GM19463 (cell line): Measurements from ENCODE around the gene MAD1L1.
"Not testable (repeated sequence)": the region's sequence is repeated elsewhere in the genome, so short reads cannot be mapped to it uniquely, and the experiment has no call there.

ENCODE experiments used
- ATAC-seq: cut with Tn5 transposase; IDR thresholded peaks from one replicate; pipeline ENCODE4 v1.9.1; 2021; ENCODE audit warnings: mild to moderate bottlenecking, moderate library complexity; ENCODE audit not compliant: unreplicated experiment

The MAD1L1 gene

DNA sequence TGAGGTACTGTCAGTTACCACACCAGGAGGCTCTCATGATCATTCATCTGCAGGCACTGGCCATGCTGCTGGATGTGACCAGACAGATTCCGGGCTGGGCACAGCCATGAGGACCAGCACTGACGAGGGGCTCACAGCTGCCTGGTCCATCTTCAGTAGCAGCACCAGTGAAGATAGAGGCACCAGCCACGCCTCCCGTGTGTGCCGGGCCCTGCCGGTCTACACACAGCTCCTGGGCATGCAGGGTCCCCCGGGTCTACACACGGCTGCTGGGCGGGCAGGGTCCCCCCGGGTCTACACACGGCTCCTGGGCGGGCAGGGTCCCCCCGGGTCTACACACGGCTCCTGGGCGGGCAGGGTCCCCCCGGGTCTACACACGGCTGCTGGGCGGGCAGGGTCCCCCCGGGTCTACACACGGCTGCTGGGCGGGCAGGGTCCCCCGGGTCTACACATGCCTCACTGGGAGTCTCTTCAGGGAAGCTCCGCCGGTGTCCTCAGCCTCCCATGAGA is 236.8 kb downstream of the MAD1L1 start:
- not testable (repeated sequence) for ATAC-seq

DNA sequence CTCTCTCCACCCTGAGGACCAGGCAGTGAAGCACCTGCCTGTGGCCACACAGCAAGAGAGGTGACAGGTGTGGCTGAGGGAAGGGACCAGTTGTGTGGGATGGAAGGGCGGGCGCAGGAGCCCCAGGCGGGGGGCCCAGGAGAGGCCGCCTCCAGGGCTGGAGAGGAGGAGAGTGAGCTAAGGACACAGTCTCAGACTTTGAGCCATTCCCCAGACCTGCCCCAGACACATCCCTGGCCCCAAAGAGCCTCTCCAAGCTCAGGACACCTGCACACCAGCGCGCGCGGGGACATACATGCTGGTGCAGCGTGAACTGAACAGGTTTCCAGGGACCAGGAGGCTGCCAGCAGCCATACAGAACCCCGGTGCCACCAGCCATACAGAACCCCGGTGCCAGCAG is 237.3 kb downstream of the MAD1L1 start:
- ATAC-seq: no peak

DNA sequence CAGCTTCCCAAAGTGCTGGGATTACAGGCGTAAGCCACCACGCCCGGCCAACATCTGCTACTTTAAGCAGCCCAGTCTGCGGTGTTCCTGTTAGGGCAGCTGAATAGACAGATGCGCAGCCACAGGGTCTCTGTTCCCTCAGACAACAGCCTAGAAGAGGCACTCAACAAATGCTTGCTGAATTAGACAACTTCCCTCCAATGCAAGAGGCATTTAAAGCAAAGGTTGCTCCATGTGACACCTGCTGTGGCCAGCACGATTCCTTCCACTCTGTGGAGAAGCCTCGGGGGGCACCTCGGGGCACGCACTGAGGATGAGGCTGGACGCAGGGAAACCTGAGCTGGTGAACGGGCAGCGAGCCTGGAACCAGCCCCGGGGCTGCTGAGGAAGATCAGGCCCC is 237.8 kb downstream of the MAD1L1 start:
- no peak for ATAC-seq

DNA sequence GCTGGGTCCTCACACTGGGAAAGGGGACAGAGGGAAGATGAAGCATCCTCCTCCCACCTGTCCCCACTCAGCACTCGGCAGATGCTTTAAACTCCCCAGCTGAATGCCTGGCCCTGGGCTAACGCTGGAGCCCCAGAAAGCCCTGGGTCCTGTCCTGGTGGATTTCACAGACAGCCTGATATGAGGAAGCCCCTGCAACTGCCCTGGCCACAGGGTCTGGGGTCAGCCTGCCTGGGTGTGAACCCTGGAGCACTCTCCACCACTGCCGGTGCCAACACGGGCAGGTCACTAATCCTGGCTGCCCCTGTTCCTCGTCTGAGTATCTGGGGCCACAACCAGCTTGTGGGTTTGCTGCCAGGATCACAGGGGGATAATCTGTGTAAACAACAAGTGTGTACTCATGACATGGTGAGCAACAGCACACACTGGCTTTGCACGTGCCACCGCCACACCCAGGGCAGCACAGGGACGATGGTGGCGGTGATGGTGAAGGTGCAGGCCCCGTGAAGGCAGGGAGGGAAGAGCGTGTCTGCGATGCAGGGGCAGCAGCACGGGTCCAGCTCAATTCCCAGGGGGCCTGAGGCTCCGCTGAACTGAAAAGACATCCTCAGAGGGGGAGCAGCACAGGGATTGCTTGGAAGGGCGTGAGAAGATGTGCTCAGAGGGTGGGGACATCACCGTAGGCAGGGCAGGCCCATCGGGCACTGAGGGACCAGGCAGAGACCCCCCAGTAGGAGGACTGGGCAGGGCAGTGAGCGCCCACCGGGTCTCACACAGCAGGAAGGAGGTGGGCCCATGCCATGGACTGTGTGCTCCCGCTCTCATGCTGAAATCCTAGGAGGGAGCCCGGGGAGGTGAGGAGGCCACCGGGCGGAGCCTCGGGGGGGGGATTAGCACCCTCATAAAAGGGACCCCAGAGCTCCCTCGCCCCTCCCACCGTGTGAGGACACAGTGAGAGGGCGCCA is 238.7 kb downstream of the MAD1L1 start:
- ATAC-seq: no peak

DNA sequence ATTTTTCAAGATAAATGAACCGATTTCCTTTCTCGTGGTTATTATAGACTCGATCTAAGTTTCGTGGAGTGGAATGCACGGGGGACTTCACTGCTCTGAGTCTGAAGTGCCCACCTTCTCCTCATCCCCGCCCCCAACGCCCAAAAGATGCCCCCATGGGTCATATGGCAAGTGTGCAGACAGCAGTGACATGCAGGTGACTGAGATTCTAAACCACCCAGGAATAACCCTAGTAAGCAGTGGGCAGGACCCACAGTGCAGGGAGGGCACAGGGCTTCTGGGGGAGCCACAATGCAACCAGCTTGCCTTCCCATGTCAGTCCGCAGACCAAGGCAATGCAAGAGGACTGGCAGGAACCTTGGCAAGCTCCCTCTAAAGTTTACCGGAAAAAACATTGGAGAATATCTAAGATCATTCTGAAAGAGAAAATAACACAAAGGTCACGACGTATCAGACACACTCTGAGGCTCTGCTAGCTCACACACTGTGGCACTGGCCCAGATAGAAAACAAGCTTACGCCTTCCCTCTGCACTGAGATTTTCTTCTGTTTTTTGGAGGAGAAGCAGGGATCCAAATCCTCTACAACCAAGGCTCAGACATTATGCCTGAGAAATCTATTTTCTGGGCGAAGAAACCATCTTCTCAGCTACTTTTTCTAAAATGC is 239.6 kb downstream of the MAD1L1 start:
- ATAC-seq: no peak

DNA sequence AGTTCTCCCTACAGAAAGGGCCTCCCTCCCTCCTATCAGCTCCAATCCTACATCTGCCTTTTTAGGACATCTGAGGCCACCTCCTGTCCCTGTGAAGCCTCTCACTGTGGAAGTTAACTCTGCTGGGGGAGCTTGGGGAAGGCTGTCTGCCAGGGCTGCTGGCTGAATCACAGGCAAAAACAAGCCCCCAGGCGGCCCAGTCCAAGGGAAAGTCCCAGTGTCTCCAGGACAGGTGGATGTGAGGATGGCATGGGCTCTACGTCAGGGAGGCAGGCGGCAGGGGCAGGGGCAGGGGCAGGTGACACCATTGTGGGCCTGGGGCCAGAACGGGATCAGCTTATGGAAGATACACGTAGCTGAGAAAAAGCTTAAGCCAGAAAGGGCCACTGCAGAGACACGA is 240.2 kb downstream of the MAD1L1 start:
- ATAC-seq: no peak

DNA sequence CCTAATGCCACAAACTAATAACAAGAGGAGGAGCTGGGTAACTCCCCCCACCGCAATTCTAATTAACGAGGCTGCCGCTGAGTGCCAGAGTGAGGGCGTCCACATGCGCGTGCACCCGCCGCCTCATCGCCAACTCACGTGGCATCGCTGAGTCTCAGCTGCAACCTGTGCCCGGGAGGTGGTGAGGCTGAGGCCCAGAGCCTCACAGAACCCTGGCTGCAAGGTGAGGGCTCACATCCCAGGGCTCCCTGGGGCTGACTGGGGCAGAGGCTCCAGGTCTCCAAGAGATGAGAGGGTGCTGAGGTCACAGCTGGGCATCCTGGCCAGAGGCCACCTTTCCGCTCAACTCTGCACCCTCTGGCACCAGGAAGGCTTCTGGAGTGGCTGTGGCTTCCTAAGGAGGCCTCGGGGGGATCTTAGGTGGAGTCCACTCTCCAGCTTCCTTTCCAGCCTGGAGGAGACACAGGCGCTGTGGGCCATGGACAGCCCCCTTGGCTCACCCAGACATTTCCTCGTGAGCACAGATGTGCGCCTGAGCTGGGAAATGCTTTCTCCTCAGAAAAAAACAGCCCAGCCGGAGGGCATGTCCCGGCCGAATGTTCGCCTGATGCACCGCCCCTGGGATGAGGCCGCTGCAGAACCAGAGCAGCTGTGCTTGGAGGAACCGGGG is 242.6 kb downstream of the MAD1L1 start:
- no peak for ATAC-seq

DNA sequence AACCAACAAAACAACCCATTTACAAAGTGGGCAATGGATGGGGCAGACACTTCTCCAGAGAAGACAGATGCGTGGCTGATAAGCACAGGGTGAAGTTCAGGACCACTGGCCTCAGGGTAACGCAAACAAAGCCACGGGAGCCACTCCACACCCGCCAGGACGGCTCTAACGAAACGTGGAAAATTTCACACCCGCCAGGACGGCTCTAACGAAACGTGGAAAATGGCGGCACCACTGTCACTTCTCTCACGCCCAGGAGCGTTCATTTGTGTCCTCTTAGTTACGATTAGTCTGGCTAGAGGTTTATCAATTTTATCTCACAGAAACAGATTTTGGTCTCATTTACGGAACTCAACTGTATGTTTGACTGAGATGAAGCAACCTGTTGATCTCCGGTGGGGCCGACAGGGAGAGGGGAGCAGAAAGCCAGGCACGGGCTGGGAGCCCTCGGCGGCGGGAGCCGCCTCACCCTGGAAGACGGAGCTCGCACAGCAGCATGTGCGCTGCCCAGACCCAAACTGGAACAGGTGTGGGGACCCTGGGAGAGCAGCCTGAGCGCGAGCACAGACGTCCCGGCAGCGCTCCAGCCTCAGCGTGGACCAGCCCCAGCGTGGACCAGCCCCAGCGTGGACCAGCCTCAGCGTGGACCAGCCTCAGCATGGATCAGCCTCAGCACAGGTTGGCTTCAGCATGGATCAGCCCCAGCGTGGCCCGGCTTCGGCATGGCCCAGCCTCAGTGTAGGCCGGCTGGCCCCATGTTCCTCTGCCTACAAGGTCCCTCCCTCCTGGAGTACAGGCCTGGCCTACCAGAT is 243.5 kb downstream of the MAD1L1 start:
- ATAC-seq: no peak

DNA sequence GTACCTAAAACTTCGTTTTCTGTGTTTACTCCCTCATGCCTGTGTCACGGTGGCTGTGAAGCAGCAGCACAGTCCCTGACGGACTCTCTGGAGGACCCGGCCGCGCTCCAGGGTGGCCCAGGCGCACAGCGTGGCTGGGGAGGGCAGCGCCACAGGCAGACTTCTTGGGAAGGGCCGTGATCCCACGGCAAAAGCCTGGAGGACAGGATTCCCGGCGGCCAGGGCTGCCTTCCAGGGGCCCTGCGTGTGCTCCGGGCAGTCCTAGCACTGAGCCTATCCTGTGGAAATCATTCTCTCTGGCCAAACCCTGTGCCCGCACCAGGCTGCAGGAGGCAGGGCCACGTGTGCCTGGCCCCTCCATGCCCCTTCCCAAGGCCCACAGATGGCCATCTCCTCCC is 244.2 kb downstream of the MAD1L1 start:
- no peak for ATAC-seq

DNA sequence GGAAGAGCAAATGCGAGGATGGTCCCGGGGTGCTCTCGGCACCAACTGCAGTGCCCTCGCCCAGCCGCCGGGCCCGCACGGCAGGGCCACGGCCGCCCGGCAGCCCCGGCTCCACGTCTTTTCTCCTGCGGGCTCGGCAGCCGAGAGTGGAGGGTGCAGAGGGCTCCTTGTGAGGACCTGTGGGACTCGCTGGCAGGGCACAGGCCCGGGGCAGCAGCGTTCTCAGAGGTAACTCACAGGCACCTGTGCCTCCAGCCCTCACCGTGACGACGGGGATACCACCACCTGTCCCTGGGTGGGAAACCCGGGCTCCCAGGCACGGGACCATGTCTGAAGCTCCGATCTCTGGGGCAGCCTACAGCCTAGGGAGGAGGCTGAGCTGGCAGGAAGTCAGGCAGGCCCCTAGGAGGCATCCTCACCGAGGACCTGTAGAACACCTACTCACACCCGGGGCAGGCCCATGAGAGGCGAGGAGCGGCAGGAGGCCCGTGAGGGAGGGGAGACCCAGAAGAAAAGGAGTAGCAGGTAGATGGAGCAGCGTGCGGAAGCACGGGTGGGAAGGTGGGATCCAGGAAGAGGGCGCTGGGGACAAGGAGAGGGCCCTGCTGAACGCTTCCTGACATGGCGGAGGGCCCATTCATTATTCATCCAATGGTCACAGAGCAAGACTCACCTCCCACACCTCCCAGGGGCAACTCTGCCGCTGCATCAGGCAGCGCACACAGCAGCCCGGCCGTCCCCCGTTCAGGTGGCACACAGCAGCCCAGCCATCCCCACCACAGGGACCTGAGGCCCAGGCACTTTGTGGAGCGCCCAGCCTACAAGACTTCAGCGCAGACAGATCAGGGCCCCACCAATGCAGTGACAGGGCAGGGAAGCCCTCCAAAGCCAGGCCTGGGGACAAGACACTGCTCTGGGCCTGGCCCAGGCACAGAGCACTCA is 244.9 kb downstream of the MAD1L1 start:
- ATAC-seq: no peak

DNA sequence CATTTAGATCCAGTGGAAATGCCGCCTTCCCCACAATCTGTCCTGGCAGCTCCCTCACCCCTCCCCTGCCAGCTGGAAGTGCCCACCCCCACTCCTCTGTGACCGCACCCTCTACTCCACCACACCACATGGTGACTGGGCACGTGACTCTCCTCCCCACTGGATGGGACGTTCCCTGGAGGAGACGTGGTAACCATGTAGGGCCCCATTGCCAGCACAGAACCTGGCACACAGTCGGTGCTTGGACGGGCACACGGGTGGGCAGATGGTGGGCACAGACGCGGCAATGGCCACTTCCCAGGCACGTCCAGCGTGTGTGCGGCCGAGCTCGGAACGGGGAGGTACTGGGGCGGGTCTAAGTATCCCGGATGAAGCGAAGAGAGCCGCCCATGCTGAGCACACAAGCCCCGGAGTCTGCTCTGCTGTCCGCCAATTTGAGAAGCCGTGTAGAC is 245.6 kb downstream of the MAD1L1 start:
- ATAC-seq: no peak

DNA sequence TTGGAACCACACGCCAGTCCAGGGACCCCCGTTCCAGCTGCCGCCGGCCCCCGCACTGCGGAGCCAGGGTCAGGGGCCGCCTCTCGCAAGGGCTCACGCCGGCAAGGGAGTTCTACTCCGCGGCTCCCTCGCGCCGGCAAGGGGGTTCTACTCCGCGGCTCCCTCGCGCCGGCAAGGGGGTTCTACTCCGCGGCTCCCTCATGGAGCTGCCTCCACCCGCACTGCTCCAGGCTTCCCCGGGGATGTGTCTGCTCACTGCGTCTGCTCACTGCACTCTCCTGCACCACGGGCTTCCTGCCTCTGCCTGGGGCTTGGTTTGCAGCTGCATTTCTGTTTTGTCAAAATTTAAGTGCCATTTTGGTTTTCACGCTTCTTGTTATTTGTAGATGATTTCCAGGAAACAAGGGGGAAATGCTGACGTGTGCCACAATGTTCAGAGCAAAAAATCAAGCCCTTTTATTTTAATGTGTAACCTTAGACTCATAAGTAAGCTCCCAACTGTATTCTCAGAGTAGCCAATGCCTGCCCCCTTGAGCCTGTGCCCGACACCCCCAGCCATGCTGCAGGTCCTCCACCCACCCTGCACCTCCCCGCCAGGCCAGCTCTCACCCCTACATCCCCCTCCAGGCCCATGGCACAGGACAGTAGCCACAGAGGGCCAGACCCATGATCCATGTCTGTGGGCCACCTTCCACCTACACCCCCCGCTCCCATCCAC is 246.2 kb downstream of the MAD1L1 start:
- no peak for ATAC-seq

DNA sequence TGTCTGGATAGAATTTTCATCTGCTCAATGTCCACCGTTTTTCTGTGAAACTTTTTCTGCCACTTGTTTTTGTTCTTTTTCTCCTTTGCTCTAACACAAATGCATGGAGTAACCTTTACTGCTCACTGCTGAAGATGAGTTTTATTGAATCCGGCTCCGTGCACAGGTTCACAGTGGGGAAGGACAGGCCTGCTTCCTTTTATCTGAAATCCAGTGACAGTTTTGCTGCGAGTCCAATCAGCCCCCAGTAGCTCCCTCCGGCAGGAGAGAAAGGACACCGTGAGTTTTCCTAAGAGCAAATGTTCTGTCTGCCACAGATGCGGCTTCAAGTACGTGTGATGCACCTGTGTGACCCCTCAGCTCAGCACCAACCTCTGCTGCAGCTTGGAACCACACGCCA is 246.8 kb downstream of the MAD1L1 start:
- ATAC-seq: no peak

DNA sequence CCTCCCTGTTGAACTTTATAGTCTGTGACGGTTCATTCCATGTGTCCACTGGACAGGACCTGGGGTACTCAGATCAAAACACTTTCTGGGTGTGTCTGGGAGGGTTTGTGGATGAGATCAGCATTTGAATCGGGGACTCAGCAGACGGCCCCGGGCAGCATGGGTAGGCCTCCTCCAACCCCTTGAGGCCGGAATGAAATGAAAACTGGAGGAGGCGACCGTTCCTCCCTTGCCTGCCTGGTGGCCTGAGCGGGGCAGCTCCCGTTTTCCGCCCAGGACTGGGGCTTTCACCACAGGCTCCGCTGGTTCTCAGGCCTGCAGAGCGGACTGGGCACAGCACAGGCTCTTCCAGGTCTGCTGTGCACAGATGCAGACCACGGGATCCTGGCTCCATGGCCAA is 247.7 kb downstream of the MAD1L1 start:
- ATAC-seq: no peak

DNA sequence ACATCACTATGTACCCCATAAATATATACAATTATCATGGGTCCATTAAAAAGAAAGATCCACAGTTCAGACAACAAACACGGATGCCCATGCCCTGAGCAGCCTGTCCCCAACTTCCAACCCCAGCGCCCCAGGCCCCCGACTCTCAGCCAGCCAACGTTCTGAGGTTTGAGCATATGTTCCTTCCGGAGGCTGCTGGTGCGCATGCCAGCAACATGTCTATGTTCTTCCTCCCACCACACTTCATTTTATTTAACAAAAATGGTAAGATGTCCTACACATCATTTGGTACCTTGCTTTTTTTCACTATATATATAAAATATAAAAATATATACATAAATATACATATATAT is 250.9 kb downstream of the MAD1L1 start:
- no peak for ATAC-seq

DNA sequence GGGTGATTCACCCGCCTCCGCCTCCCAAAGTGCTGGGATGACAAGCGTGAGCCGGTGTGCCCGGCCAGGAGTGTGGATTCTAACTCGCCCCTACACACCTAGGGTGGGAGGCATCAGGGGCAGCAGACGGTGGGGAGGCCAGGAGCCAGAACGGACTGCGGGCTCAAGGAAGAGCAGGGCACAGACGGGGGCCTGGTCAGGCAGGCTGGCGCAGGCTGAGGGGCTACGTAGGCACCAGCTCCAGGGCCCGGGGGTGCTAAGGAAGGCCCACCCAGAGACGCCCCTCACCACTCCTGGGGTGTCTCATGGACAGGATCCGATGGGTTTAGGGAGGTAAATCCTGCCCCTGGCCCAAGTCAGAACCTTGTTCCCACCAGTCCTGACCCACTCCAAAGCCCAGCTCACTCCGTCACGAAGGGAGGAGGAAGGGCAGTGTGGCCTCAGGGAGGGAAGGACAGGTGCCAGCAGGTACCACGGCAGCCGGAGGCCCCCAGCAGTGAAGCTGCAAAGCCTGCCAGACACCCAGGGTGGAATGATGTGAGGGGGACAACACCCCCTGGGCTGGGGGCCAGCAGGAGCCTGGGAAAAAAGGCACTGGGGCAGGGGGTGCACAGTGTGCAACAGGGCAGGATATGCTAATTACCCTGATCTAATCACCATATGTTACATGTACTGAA is 251.4 kb downstream of the MAD1L1 start:
- ATAC-seq: no peak

DNA sequence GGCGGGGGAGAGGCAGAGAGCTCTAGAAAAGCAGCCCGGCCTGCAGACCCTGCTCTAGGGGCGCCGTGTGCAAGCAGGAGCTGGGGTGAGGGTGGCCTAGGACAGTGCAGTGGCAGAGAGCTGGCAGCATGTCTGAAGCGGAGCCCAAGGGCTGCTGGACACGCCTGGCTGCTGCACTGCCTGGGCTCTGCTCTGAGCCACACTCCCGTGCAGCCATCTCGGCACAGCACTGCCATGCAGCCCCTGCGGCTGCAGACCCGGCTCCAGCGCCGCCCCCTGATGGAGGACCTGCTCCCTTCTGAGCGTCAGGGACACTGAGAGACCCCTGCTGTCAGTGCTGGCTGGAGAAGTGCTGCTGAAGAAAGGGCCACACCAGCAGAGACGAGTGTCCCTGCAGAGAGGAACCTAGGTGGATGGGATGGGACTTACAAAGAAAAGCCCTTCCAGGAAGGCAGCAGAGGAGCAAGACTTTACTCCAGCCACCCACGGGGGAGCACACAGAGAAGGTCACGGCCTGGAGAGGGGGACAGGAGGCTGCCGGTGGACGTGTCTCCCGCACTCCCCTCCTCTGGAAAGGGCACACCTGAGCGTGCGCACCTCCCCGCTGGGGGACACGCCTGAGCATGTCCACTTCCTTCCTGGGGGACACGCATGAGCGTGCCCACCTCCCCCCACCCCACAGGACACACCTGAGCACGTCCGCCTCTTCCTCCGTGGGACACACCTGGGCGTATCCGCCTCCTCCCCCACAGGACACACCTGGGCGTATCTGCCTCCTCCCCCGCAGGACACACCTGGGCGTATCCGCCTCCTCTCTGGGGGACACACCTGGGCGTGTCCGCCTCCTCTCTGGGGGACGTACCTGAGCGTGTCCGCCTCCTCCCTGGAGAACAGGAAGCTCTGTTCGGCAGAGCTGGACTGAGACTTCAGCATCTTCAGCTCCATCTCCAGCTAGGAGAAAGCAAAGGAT is 252.9 kb downstream of the MAD1L1 start:
- ATAC-seq: no peak
